PC-9 (cell line): ENCODE measurements around the gene PTGES2.
"Not testable (repeated sequence)": the region's sequence is repeated elsewhere in the genome, so short reads cannot be mapped to it uniquely, and the experiment has no call there.

ENCODE experiments used
- CTCF ChIP-seq: fragments of 200-600 bp; sonication (generic); conservative IDR thresholded peaks from 2 replicates; pipeline ENCODE4 v1.6.1; 2017; ENCODE audit warnings: mixed run types, antibody characterized with exemption, mild to moderate bottlenecking, moderate library complexity
- EZH2 ChIP-seq: fragments of 200-600 bp; sonication (generic); IDR thresholded peaks from 2 replicates; pipeline ENCODE4 v1.8.0; 2017; ENCODE audit warnings: antibody characterized with exemption, low read depth

- TF ChIP-seq CTCF, EZH2: not testable (repeated sequence)
Observed at GRCh38 chr9:128131346-128131745, 3.8 kb upstream of the PTGES2 start.
